Measurements from ENCODE around the gene HSD17B14. TPM values are rescaled to one million over a fixed set of nuclear protein-coding genes. Genes with fewer than 3 reads are reported as not detected.

HSD17B14 gene
- total RNA-seq, 1 experiment from 2014 or later, result 11.2 TPM

- Histone ChIP-seq H3K9me3 (ENCODE audit: control insufficient read depth, low read depth, low read length) (no peaks in the 10 kb centered on the region), H2BK12ac (ENCODE audit: insufficient read length, low read depth, low read length) (no peak overlapping the region), H4K8ac (replicated peaks; ENCODE audit: insufficient read length, low read depth, low read length) (no peak overlapping the region), H3K56ac (ENCODE audit: insufficient read length, low read depth, low read length) (no peak overlapping the region), H3T11ph (ENCODE audit: low read length) (no peak overlapping the region), H2AFZ (ENCODE audit: low read length) (no peak overlapping the region), H3K4me1 (ENCODE audit: insufficient read depth, low read length) (peaks cover 6% of the 10 kb centered on the region; the same call in 1 of the 2 replicates), H3K27me3 (ENCODE audit: insufficient read depth, low read length) (no peaks in the 10 kb centered on the region), H3K79me1 (ENCODE audit: insufficient read depth, low read depth, low read length, poor library complexity, severe bottlenecking) (no peaks in the 10 kb centered on the region), H2BK5ac (ENCODE audit: insufficient read length, low read length) (no peak overlapping the region), H4K20me1 (ENCODE audit: control insufficient read depth, insufficient read depth, insufficient read length) (no peaks in the 10 kb centered on the region), H4K91ac (ENCODE audit: insufficient read length, low read depth, low read length) (no peak overlapping the region), H3K14ac (ENCODE audit: insufficient read depth, low read length) (no peak overlapping the region), H2AK5ac (ENCODE audit: insufficient read length, low read length) (no peak overlapping the region), H4K5ac (ENCODE audit: insufficient read length, low read depth, low read length) (no peak overlapping the region), H3K23me2 (ENCODE audit: insufficient read length, low read depth, low read length, poor library complexity, severe bottlenecking) (no peaks in the 10 kb centered on the region), H2BK15ac (ENCODE audit: low read depth, low read length) (no peak overlapping the region), H3K23ac (ENCODE audit: insufficient read length, low read depth, low read length) (no peak overlapping the region), H3K79me2 (ENCODE audit: insufficient read depth, low read length) (no peaks in the 10 kb centered on the region), H2BK120ac (ENCODE audit: low read depth, low read length, poor library complexity, severe bottlenecking) (no peak overlapping the region), H3K4ac (ENCODE audit: low read depth, low read length) (no peak overlapping the region), H3K9ac (ENCODE audit: extremely low read depth, insufficient read length, low read length) (no peak overlapping the region), H3K4me2 (ENCODE audit: insufficient read depth, insufficient read length, low read length) (no peak overlapping the region), H3K27ac (ENCODE audit: insufficient read length, low read depth, low read length) (no peak overlapping the region), H3K18ac (ENCODE audit: insufficient read length, low read depth, low read length) (no peak overlapping the region), H2BK20ac (ENCODE audit: low read depth, low read length, poor library complexity, severe bottlenecking) (no peak overlapping the region)
- no peak for DNase-seq
- Mint-ChIP-seq H3K9me3 (0 out of 5 replicates have a peak, but pooled peaks cover 0 to 2% of the 10 kb centered on the region in 2 experiments), H3K4me3 (no peak overlapping the region), H3K4me1 (peaks cover 19 to 20% of the 10 kb centered on the region in 2 experiments), H3K36me3 (ENCODE audit: insufficient read depth in 1 of 3, low read depth in 3 of 3) (no peaks in the 10 kb centered on the region; a peak in 1 of 7 replicates), H3K27ac (0 out of 7 replicates have a peak overlapping the region, but pooled peaks of 1 of the 3 experiments have one; percentile 28), H3K27me3 (ENCODE audit: low read depth) (no peaks in the 10 kb centered on the region; the same call in none of the 2 replicates)
- no CpG with 5 or more reads among the region's 7 CpGs for WGBS (ENCODE audit: extremely low coverage, insufficient read length, low lambda C conversion rate)
- no peak for TF ChIP-seq CTCF (conservative IDR thresholded peaks at IDR 0.05)
Observed at GRCh38 chr19:48797103-48797502, 39.2 kb downstream of the HSD17B14 start.

Measured in H9 (cell line).